GM23248 (cell line): ENCODE results near the gene BCAR3.

Experiments used
- EZH2 ChIP-seq: fragments of 200-600 bp; sonication (generic); IDR thresholded peaks from 2 replicates; pipeline ENCODE4 v1.6.1; 2018; ENCODE audit warnings: antibody characterized with exemption, mild to moderate bottlenecking; ENCODE audit not compliant: insufficient read depth, poor library complexity, severe bottlenecking
- EZH2phosphoT487 ChIP-seq: fragments of 200-600 bp; sonication (generic); IDR thresholded peaks from 2 replicates; pipeline ENCODE4 v1.6.1; 2018; ENCODE audit warnings: antibody characterized with exemption, moderate library complexity, mild to moderate bottlenecking, low read depth; ENCODE audit not compliant: insufficient read depth

DNA sequence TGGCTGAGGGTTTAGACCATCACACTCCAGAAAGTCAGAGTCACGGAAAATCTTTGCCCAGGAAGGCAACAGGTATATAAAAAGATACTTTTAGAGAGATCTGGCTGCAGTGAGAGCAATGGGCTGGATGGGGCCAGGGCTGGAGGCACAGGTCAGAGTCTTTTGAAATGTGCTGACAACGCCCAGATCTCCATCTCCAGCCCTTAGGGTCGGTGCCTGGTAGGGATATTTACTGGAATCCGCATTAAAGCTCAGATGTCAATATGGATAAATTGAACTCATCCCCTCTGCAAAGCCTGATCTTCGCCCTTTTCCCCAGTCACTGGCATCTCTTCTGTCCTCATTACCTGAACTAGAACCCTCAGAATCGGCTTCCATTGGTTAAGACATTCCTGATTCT, 82.2 kb downstream of the BCAR3 start:
- no peak for TF ChIP-seq EZH2phosphoT487
- TF ChIP-seq EZH2: no peak
